ENCODE results near the gene SH2B3.
"Not testable (repeated sequence)": the region's sequence is repeated elsewhere in the genome, so short reads cannot be mapped to it uniquely, and the experiment has no call there.

SH2B3 gene

DNA sequence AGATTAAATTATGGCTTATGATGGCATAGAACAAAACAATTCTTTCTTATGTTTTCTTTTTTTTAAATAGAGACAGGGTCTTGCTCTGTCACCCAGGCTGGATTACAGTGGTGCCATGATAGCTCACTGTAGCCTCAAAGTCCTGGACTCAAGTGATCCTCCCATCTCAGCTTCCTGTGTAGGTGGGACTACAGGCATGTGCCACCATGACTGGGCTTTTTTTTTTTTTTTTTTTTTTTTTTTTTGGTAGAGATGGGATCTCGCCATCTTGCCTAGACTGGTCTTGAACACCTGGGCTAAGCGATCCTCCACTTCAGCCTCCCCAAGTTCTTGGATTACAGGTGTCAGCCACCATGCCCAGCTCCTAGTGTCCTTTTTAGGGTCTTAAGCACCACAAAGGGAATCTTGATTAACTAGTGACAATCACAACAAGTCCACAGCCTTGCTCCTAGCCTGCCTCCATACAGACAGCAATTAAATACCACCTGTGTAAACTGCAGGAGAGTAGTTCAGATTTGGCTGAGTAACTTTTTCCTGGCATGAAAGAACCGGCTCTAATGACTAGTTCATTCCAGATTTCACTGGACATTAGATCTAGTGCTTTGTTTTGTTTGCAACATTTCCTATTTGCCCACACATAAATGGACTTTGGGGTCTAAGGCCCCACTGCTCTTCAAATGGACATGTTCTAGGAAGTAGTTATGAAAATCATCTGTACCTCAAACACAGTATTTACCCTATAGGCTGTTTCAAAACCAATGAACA, 61.6 kb downstream of the SH2B3 start:
- DNase-seq, result no peak

- no peak for DNase-seq
Measured at GRCh38 chr12:111467857-111468241, 62.1 kb downstream of the SH2B3 start.

DNA sequence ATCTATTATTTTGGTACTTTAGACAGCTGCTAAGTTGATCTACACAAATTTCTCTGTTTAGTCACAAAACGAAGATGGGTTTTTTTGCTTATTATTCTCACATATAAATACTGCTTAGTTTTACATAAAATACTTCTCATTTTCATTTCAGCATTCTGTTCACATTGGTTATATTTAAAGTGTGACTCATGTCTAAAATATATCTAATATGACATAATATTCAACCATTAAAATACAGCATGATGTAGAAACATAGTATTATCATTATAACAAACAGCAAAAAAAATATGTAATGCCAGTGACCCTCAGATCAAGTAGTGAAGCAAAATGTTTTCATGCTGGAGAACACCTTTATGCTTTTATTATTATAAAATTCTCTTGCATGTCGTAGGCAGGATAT, 63.7 kb downstream of the SH2B3 start:
- DNase-seq, result no peak

DNA sequence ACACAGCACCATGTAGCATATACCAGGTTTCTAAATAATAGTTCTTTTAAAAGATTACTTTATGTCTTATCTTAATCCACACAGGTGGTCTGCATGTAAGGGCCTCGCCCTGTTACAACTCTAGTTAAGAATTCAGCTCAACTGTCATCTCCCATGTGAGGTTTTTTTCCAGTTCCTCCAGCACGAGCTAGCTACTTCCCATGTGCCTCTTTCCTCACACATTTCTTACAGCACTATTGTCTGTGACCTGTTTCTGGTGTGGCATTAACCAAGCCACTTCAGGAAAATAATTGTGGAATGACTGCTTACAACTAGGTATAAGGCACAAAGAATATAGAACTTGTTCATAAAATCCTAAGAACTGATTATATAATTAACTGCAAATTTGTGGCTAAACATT, 65.5 kb downstream of the SH2B3 start:
- DNase-seq, result no peak

GRCh38 chr12:111482462-111482861, 76.7 kb downstream of the SH2B3 start:
- no peak for DNase-seq

DNA sequence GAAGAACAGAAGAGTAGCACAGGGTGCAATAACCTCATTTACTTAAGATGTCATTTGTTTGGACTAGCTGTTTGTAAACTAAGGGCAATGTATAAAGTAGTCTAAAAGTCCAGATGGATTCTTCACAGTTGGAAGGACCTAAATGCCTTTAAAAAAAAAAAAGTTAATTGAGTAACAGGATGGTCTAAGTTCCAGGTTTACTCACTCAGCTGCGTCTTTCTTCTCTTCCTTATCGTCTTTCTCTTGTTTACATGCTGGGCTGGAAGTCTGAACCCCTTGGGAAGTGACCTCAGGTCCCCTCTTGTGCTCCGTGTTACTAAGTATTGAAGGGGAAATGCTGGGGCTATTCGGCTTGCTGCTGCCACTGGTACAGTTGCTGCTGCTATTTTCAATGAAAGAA, 82.5 kb downstream of the SH2B3 start:
- DNase-seq, result no peak

DNA sequence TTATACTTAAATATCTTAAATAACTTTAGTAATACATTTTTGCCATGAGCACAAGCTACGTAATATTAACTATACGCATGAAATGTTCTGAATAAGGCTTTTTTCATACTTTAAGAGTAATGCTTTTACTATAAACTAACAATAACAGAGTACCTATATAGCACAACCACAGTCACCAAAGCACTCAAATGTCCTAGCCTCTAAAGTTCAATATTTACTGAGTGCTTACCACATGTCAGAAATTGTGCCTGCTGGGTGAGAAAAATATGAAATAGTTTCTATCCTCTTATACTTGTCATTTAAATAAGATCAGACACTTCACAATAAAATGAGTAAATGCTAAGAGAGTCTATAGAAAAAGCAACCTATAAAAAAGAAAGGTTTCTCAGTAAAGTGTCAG, 83.1 kb downstream of the SH2B3 start:
- no peak for DNase-seq

GRCh38 chr12:111492979-111493378, 87.3 kb downstream of the SH2B3 start:
- not testable (repeated sequence) for DNase-seq

DNA sequence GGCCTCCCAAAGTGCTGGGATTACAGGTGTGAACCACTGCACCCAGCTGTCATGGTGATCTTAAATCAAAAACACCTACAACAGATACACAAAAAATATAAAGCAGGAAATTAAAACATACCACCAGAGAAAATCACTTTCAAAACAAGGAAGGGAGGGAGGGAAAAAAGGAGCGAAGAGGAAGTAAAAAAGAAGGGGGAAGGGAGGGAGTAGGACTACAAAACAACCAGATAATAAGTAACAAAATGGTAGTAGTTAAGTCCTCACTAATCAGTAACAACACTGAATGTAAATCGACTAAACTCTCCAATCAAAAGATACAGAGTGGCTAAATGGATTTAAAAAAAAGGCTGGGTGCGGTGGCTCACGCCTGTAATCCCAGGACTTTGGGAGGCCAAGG, 89.0 kb downstream of the SH2B3 start:
- no peak for DNase-seq

Data from NCI-H1048 (cell line).